HepG2 (cell line): Measurements from ENCODE around the gene LAX1. TPM values are rescaled to one million over a fixed set of nuclear protein-coding genes. Genes with fewer than 3 reads are reported as not detected.

Experiments used
- ATAC-seq: fragments of 200-7000 bp; cut with Tn5 transposase; 3 replicates; pipeline ENCODE4 v1.9.1; 2020; ENCODE audit warnings: mild to moderate bottlenecking, moderate library complexity
- BruUV-seq: library from RNA; stranded (reverse); fragments of 400-500 nt; replicated peaks from 2 replicates; lab custom pipeline; 2021; lab: Mats Ljungman, UMichigan
- CTCF ChIA-PET: fragments of 300-600 bp; formaldehyde crosslinking; extraction: SDS; loops from one replicate; lab custom pipeline; 2021; ENCODE audit warnings: low total read pairs, inconsistent platforms, low intra/inter-chr PET ratio; lab: Yijun Ruan, JAX
- POLR2A ChIA-PET: fragments of 350-600 bp; sonication (Branson Sonifier 250); formaldehyde crosslinking; loops from one replicate; lab custom pipeline; 2020; ENCODE audit warnings: antibody characterized with exemption, inconsistent platforms; lab: Yijun Ruan, JAX
- DNase-seq: peaks from one replicate; pipeline ENCODE4 v3.0.0-alpha.2; 2015; ENCODE audit warnings: low spot score
- FAIRE-seq: peaks from 3 replicates; lab custom pipeline; 2011; peaks lifted over from hg19 to GRCh38; lab: Jason Lieb, UNC
- H2AFZ ChIP-seq: one replicate; pipeline ENCODE4 v1.6.1; 2011; ENCODE audit warnings: low read length, inconsistent platforms
- H3K27ac ChIP-seq: fragments of 300-600 bp; 3 replicates; pipeline ENCODE4 v1.8.0; 2011; ENCODE audit warnings: mixed run types, mild to moderate bottlenecking, mixed read lengths, low read length, inconsistent platforms; ENCODE audit not compliant: insufficient read depth; ENCODE audit errors: extremely low read length
- H3K27me3 ChIP-seq, 2 experiments: fragments of 200-600 bp in 1 of 2; 2 replicates in 1 of 2; 3 replicates in 1 of 2; pipeline versions ENCODE4 v1.6.0 to v1.8.0; 2011; ENCODE audit warnings: low read length in 2 of 2, mild to moderate bottlenecking in 2 of 2, moderate library complexity in 2 of 2, inconsistent platforms in 1 of 2; ENCODE audit not compliant: insufficient read depth in 2 of 2, control insufficient read depth in 1 of 2
- H3K36me3 ChIP-seq, 2 experiments: fragments of 200-600 bp in 1 of 2; replicated peaks in 1 of 2; 2 replicates in 1 of 2; 3 replicates in 1 of 2; pipeline versions ENCODE4 v1.5.1 to v1.8.0; 2011; ENCODE audit warnings: low read length in 2 of 2, inconsistent platforms in 1 of 2; ENCODE audit not compliant: insufficient read depth in 2 of 2, control insufficient read depth in 1 of 2
- H3K4me1 ChIP-seq: 2 replicates; pipeline ENCODE4 v1.5.1; 2012; ENCODE audit warnings: low read length, inconsistent platforms; ENCODE audit not compliant: insufficient read depth
- H3K4me2 ChIP-seq: 2 replicates; pipeline ENCODE4 v1.6.0; 2011; ENCODE audit warnings: low read depth, low read length, inconsistent platforms
- H3K4me3 ChIP-seq, 3 experiments: fragments of 200-600 bp in 1 of 3; sonication (generic), shearing (Covaris generic) in 1 of 3; replicated peaks in 1 of 3; 2 replicates each; pipeline ENCODE4 v1.5.1; 2011 to 2016; ENCODE audit warnings: low read length in 3 of 3, inconsistent platforms in 2 of 3, low read depth in 2 of 3, mild to moderate bottlenecking in 2 of 3, control low read depth in 1 of 3, mixed read lengths in 1 of 3; ENCODE audit not compliant: insufficient read depth in 1 of 3
- H3K79me2 ChIP-seq: one replicate; pipeline ENCODE4 v1.6.1; 2011; ENCODE audit warnings: low read length, inconsistent platforms; ENCODE audit not compliant: insufficient read depth
- H3K9ac ChIP-seq: 2 replicates; pipeline ENCODE4 v1.6.0; 2011; ENCODE audit warnings: mild to moderate bottlenecking, low read depth, low read length, inconsistent platforms; ENCODE audit not compliant: insufficient read depth
- H3K9me3 ChIP-seq: 2 replicates; pipeline ENCODE4 v1.5.1; 2012; ENCODE audit warnings: mild to moderate bottlenecking, low read length
- H4K20me1 ChIP-seq: 2 replicates; pipeline ENCODE4 v1.6.0; 2011; ENCODE audit warnings: inconsistent platforms, mild to moderate bottlenecking, low read length, moderate library complexity; ENCODE audit not compliant: insufficient read depth
- ARNT ChIP-seq: fragments of 450-650 bp; IDR thresholded peaks from 2 replicates; pipeline ENCODE4 v1.6.1; 2017
- BRD4 ChIP-seq: sonication (generic); formaldehyde crosslinking; IDR thresholded peaks from 2 replicates; pipeline ENCODE4 v1.4.0; 2020; ENCODE audit warnings: missing genetic modification reagents
- ELF3 ChIP-seq: IDR thresholded peaks from 2 replicates; pipeline ENCODE4 v1.6.1; 2016; ENCODE audit warnings: missing genetic modification reagents, missing compliant biosample characterization
- ETV5 ChIP-seq: IDR thresholded peaks from 2 replicates; pipeline ENCODE4 v1.6.1; 2018; ENCODE audit warnings: missing biosample characterization, missing genetic modification reagents, inconsistent platforms, borderline replicate concordance
- FOSL2 ChIP-seq: sonication (generic); formaldehyde crosslinking; IDR thresholded peaks from 2 replicates; pipeline ENCODE4 v1.4.0; 2020; ENCODE audit warnings: missing genetic modification reagents
- FOXA1 ChIP-seq, 2 experiments: fragments of 450-650 bp in 1 of 2; sonication (generic) in 1 of 2; formaldehyde crosslinking in 1 of 2; IDR thresholded peaks; 2 replicates each; pipeline versions ENCODE4 v1.4.0 to v1.6.1; 2016 to 2020; ENCODE audit warnings: missing genetic modification reagents in 1 of 2
- FOXA3 ChIP-seq: IDR thresholded peaks from 2 replicates; pipeline ENCODE4 v1.6.1; 2016; ENCODE audit warnings: missing genetic modification reagents, missing compliant biosample characterization
- FOXP1 ChIP-seq, 2 experiments: fragments of 450-650 bp in 1 of 2; IDR thresholded peaks; 2 replicates each; pipeline ENCODE4 v1.6.1; 2017 to 2018; ENCODE audit warnings: antibody characterized with exemption in 1 of 2
- NR2F6 ChIP-seq, 2 experiments: IDR thresholded peaks; 2 replicates each; pipeline ENCODE4 v1.6.1; 2016; ENCODE audit warnings: antibody characterized with exemption in 1 of 2, mild to moderate bottlenecking in 1 of 2
- POLR2G ChIP-seq: fragments of 200-400 bp; formaldehyde crosslinking; IDR thresholded peaks from 2 replicates; pipeline ENCODE4 v1.6.1; 2018; ENCODE audit warnings: mild to moderate bottlenecking, low read depth, low read length, moderate library complexity
- RARA ChIP-seq: IDR thresholded peaks from 2 replicates; pipeline ENCODE4 v1.6.1; 2016; ENCODE audit warnings: missing genetic modification reagents, missing compliant biosample characterization
- SAP130 ChIP-seq: IDR thresholded peaks from 2 replicates; pipeline ENCODE4 v1.6.1; 2016; ENCODE audit warnings: low read depth
- SOX13 ChIP-seq, 3 experiments: fragments of 450-650 bp in 1 of 3; sonication (generic) in 1 of 3; formaldehyde crosslinking in 1 of 3; IDR thresholded peaks in 2 of 3; conservative IDR thresholded peaks in 1 of 3; 2 replicates each; pipeline versions ENCODE4 v1.5.0 to v1.6.1; 2016 to 2020; ENCODE audit warnings: antibody characterized with exemption in 1 of 3, mild to moderate bottlenecking in 1 of 3, missing compliant biosample characterization in 1 of 3, missing genetic modification reagents in 1 of 3, moderate library complexity in 1 of 3
- SOX5 ChIP-seq: IDR thresholded peaks from 2 replicates; pipeline ENCODE4 v1.6.1; 2016; ENCODE audit warnings: borderline replicate concordance
- SOX6 ChIP-seq, 2 experiments: fragments of 450-650 bp in 1 of 2; sonication (generic) in 1 of 2; formaldehyde crosslinking in 1 of 2; IDR thresholded peaks; 2 replicates each; pipeline versions ENCODE4 v1.4.0 to v1.6.1; 2017 to 2020; ENCODE audit warnings: antibody characterized with exemption in 1 of 2, mild to moderate bottlenecking in 1 of 2, missing genetic modification reagents in 1 of 2
- STAG1 ChIP-seq: sonication (generic); formaldehyde crosslinking; IDR thresholded peaks from 2 replicates; pipeline ENCODE4 v1.4.0; 2020; ENCODE audit warnings: missing genetic modification reagents
- ZEB1 ChIP-seq: IDR thresholded peaks from 2 replicates; pipeline ENCODE4 v1.6.1; 2012; ENCODE audit warnings: mild to moderate bottlenecking, low read depth, inconsistent platforms; ENCODE audit not compliant: insufficient replicate concordance
- ZFP36L2 ChIP-seq: sonication (generic); formaldehyde crosslinking; IDR thresholded peaks from 2 replicates; pipeline ENCODE4 v1.4.0; 2020; ENCODE audit warnings: missing genetic modification reagents
- ZFX ChIP-seq: sonication (generic); formaldehyde crosslinking; IDR thresholded peaks from 2 replicates; pipeline ENCODE4 v1.4.0; 2020; ENCODE audit warnings: mild to moderate bottlenecking, low read depth, missing genetic modification reagents, moderate library complexity
- ZNF749 ChIP-seq: sonication (generic); formaldehyde crosslinking; IDR thresholded peaks from 2 replicates; pipeline ENCODE4 v1.8.0; 2022; ENCODE audit warnings: mild to moderate bottlenecking, missing genetic modification reagents, moderate library complexity, borderline replicate concordance
- WGBS: methylation state at CpG from one replicate; pipeline ENCODE4 v1.1.6; 2017; ENCODE audit warnings: low lambda C conversion rate; 5-methylcytosine and 5-hydroxymethylcytosine counted together
- in situ Hi-C: cut with HindIII; loops from 2 replicates; pipeline ENCODE4 v1.10.0; 2017; ENCODE audit warnings: low pct_unique_long_range_greater_than_20kb; ENCODE audit not compliant: extremely low pct_ligation_motif_present
- intact Hi-C: fragments of 100-400 bp; cut with micrococcal nuclease; formaldehyde crosslinking; loops from one replicate; pipeline ENCODE4 v1.10.0; 2022; ENCODE audit not compliant: unreplicated experiment
- polyA plus RNA-seq, 8 experiments: library from polyadenylated mRNA; depleted of rRNA in 3 of 8; stranded (reverse) in 7 of 8; unstranded in 1 of 8; fragments of >200 nt; fragmentation: Illumina TruSeq in 4 of 8; extraction: Trizol in 4 of 8; gene quantifications; 2 replicates each; pipeline versions ENCODE4 v1.2.1 to v1.2.3, GENCODE V29; 2011 to 2016; ENCODE audit warnings: low read depth in 4 of 8, missing spikeins in 1 of 8, mixed read lengths in 1 of 8; ENCODE audit not compliant: insufficient read depth in 1 of 8
- total RNA-seq, 5 experiments: library from RNA; depleted of rRNA; stranded (reverse); fragments of >200 nt; fragmentation: Illumina TruSeq; extraction: Trizol; gene quantifications; 2 replicates each; pipeline ENCODE4 v1.2.3, GENCODE V29; 2016; ENCODE audit warnings: low read depth in 1 of 5
- TF ChIP-seq, protein P1 (sequence below): sonication (generic); formaldehyde crosslinking; conservative IDR thresholded peaks from 2 replicates; pipeline ENCODE4 v1.4.0; 2020; ENCODE audit warnings: missing genetic modification reagents

The LAX1 gene
- total and polyA plus RNA-seq, 2 of the 13 experiments (the other 11 are each of a cell fraction or from before 2014, with no cell fraction given): not detected

GRCh38 chr1:203720242-203720641 is 44.7 kb upstream of the LAX1 start:
- 46% methylated on average over 3 of the region's 3 CpGs for WGBS
- CTCF ChIA-PET: no interaction called here
- no peak overlapping the region for H3K27ac ChIP-seq
- H3K9me3 ChIP-seq: no peaks in the 10 kb centered on the region
- no peak for TF ChIP-seq FOXA1 (IDR thresholded peaks at IDR 0.05)
- TF ChIP-seq FOXA1 (CRISPR knock-in tag; IDR thresholded peaks at IDR 0.05): peak; percentile 42; the same call in 1 of the 2 replicates
- no peak for TF ChIP-seq SOX6 (IDR thresholded peaks at IDR 0.05)
- 0 out of 2 replicates have a peak, but pooled peaks have one; percentile 17 for TF ChIP-seq SOX6 (CRISPR knock-in tag; IDR thresholded peaks at IDR 0.05)
- 0 out of 2 replicates have a peak, but pooled peaks have one; percentile 42 for TF ChIP-seq FOXA3 (CRISPR knock-in tag)
- TF ChIP-seq BRD4 (CRISPR knock-in tag): no peak
- no peak for TF ChIP-seq POLR2G
- no peak for TF ChIP-seq ZFP36L2
- TF ChIP-seq SOX5 (CRISPR knock-in tag): peak; percentile 55; the same call in 1 of the 2 replicates
- TF ChIP-seq ARNT: no peak
- peak; percentile 46 for TF ChIP-seq SAP130 (CRISPR knock-in tag)
- TF ChIP-seq SOX13 (IDR thresholded peaks at IDR 0.05): no peak
- TF ChIP-seq SOX13 (CRISPR knock-in tag; conservative IDR thresholded peaks at IDR 0.05 in 1 of 2, IDR thresholded peaks at IDR 0.05 in 1 of 2): peak in 1 of 2 experiments; percentile 30; a peak in 1 of 4 replicates
- TF ChIP-seq FOXP1 (IDR thresholded peaks at IDR 0.05): no peak
- 0 out of 2 replicates have a peak, but pooled peaks have one; percentile 20 for TF ChIP-seq FOXP1 (CRISPR knock-in tag; IDR thresholded peaks at IDR 0.05)
- TF ChIP-seq ELF3 (CRISPR knock-in tag): peak; percentile 40; the same call in 1 of the 2 replicates
- TF ChIP-seq, protein P1, sequence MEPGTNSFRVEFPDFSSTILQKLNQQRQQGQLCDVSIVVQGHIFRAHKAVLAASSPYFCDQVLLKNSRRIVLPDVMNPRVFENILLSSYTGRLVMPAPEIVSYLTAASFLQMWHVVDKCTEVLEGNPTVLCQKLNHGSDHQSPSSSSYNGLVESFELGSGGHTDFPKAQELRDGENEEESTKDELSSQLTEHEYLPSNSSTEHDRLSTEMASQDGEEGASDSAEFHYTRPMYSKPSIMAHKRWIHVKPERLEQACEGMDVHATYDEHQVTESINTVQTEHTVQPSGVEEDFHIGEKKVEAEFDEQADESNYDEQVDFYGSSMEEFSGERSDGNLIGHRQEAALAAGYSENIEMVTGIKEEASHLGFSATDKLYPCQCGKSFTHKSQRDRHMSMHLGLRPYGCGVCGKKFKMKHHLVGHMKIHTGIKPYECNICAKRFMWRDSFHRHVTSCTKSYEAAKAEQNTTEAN (CRISPR knock-in tag): 0 out of 2 replicates have a peak, but pooled peaks have one; percentile 48
- TF ChIP-seq ZFX (CRISPR knock-in tag): 0 out of 2 replicates have a peak, but pooled peaks have one; percentile 15
- TF ChIP-seq ZEB1: no peak
- TF ChIP-seq FOSL2: 0 out of 2 replicates have a peak, but pooled peaks have one; percentile 22
- no peak for TF ChIP-seq ZNF749 (CRISPR knock-in tag)
- TF ChIP-seq NR2F6 (IDR thresholded peaks at IDR 0.05): no peak
- TF ChIP-seq NR2F6 (CRISPR knock-in tag; IDR thresholded peaks at IDR 0.05): peak; percentile 35; the same call in 1 of the 2 replicates
- TF ChIP-seq RARA: peak; percentile 34; the same call in 1 of the 2 replicates
- TF ChIP-seq ETV5 (CRISPR knock-in tag): peak; percentile 64; the same call in 1 of the 2 replicates
- TF ChIP-seq STAG1 (CRISPR knock-in tag): no peak
- TF ChIP-seq, all 625 proteins: peak for 14
- BruUV-seq: no TSS peak
- POLR2A ChIA-PET: no interaction called here
- Histone ChIP-seq H3K4me1 (peaks cover 11% of the 10 kb centered on the region), H2AFZ (no peak overlapping the region), H3K36me3 (peaks cover 2 to 16% of the 10 kb centered on the region in 2 experiments), H3K9ac (no peak overlapping the region), H3K79me2 (no peaks in the 10 kb centered on the region), H3K4me2 (no peak overlapping the region), H3K27me3 (no peaks in the 10 kb centered on the region), H4K20me1 (no peaks in the 10 kb centered on the region), H3K4me3 (no peak overlapping the region)
- ATAC-seq: peak; percentile 82
- no peak for FAIRE-seq
- in situ Hi-C loops (no loop called here), intact Hi-C loops (no loop called here)
- peak; percentile 45 for DNase-seq
